DOHH2 (cell line): ENCODE measurements around the gene FLAD1.

Experiments
- CTCF ChIP-seq: fragments of 200-600 bp; sonication (generic); IDR thresholded peaks from one replicate; pipeline ENCODE4 v1.5.1; 2014; ENCODE audit warnings: antibody characterized with exemption, mild to moderate bottlenecking, low read depth, low read length; ENCODE audit not compliant: poor library complexity, severe bottlenecking
- EZH2phosphoT487 ChIP-seq: fragments of 200-600 bp; sonication (generic); IDR thresholded peaks from 2 replicates; pipeline ENCODE4 v1.6.1; 2017; ENCODE audit warnings: borderline replicate concordance, mild to moderate bottlenecking, antibody characterized with exemption, low read length, moderate library complexity, mixed read lengths

- TF ChIP-seq CTCF, result no peak
- TF ChIP-seq EZH2phosphoT487, result no peak
Measured at GRCh38 chr1:154989195-154989860, 6.2 kb downstream of the FLAD1 start.
